Endothelial cell of umbilical vein (primary cell): Measurements from ENCODE around the gene UNC5C. TPM values are rescaled to one million over a fixed set of nuclear protein-coding genes. Genes with fewer than 3 reads are reported as not detected.

Source experiments
- BruUV-seq: library from RNA; stranded (reverse); fragments of 400-500 nt; replicated peaks from 2 replicates; lab custom pipeline; 2021; lab: Mats Ljungman, UMichigan
- CTCF ChIA-PET: fragments of 300-600, 350-600 bp; sonication (Branson Sonifier 250); formaldehyde crosslinking; loops from one replicate; lab custom pipeline; 2021; ENCODE audit warnings: antibody characterized with exemption, inconsistent platforms; lab: Charles Lee
- POLR2A ChIA-PET: fragments of 300-600, 350-600 bp; sonication (Branson Sonifier 250); formaldehyde crosslinking; loops from one replicate; lab custom pipeline; 2021; ENCODE audit warnings: antibody characterized with exemption, inconsistent platforms; lab: Charles Lee
- DNase-seq: peaks from one replicate; pipeline ENCODE4 v3.0.0-alpha.2; 2011; ENCODE audit warnings: low read depth, low spot score
- FAIRE-seq: peaks from 2 replicates; lab custom pipeline; 2011; peaks lifted over from hg19 to GRCh38; lab: Jason Lieb, UNC
- H2AFZ ChIP-seq: 2 replicates; pipeline ENCODE4 v1.6.0; 2012; ENCODE audit warnings: low read depth, low read length, control low read depth, inconsistent platforms
- H3K27ac ChIP-seq: 2 replicates; pipeline ENCODE4 v1.5.1; 2011; ENCODE audit warnings: low read depth, mild to moderate bottlenecking, control low read depth, low read length, moderate library complexity; ENCODE audit not compliant: insufficient read depth
- H3K27me3 ChIP-seq, 2 experiments: 2 replicates each; pipeline versions ENCODE4 v1.6.0 to v1.6.1; 2011; ENCODE audit warnings: low read length in 2 of 2, mixed read lengths in 1 of 2; ENCODE audit not compliant: control insufficient read depth in 2 of 2, insufficient read depth in 2 of 2
- H3K36me3 ChIP-seq, 2 experiments: 2 replicates in 1 of 2; 3 replicates in 1 of 2; pipeline ENCODE4 v1.5.1; 2011; ENCODE audit warnings: low read length in 2 of 2, mild to moderate bottlenecking in 1 of 2, moderate library complexity in 1 of 2; ENCODE audit not compliant: control insufficient read depth in 2 of 2, insufficient read depth in 2 of 2; ENCODE audit errors: extremely low read depth in 1 of 2
- H3K4me1 ChIP-seq: 3 replicates; pipeline ENCODE4 v1.5.1; 2011; ENCODE audit warnings: mild to moderate bottlenecking, low read length; ENCODE audit not compliant: control insufficient read depth, insufficient read depth; ENCODE audit errors: extremely low read depth
- H3K4me2 ChIP-seq: 2 replicates; pipeline ENCODE4 v1.6.1; 2011; ENCODE audit warnings: low read length, control low read depth, mixed read lengths; ENCODE audit not compliant: insufficient read depth
- H3K4me3 ChIP-seq, 3 experiments: fragments of 200-600 bp in 1 of 3; sonication (generic), shearing (Covaris generic) in 1 of 3; replicated peaks in 1 of 3; 2 replicates each; pipeline ENCODE4 v1.5.1; 2011 to 2016; ENCODE audit warnings: control low read depth in 3 of 3, low read length in 3 of 3, mild to moderate bottlenecking in 2 of 3, inconsistent platforms in 1 of 3, low read depth in 1 of 3, moderate library complexity in 1 of 3; ENCODE audit not compliant: insufficient read depth in 1 of 3
- H3K79me2 ChIP-seq: 2 replicates; pipeline ENCODE4 v1.6.0; 2012; ENCODE audit warnings: low read length, inconsistent platforms; ENCODE audit not compliant: control insufficient read depth, insufficient read depth
- H3K9ac ChIP-seq: replicated peaks from 2 replicates; pipeline ENCODE3; 2011; ENCODE audit warnings: low read length, control low read depth; ENCODE audit not compliant: insufficient read depth; ENCODE audit errors: extremely low read depth
- H3K9me1 ChIP-seq: replicated peaks from 3 replicates; pipeline ENCODE4 v1.6.0; 2011; ENCODE audit warnings: mild to moderate bottlenecking, low read length; ENCODE audit not compliant: control insufficient read depth, insufficient read depth; ENCODE audit errors: extremely low read depth
- H3K9me3 ChIP-seq: replicated peaks from 2 replicates; pipeline ENCODE4 v1.5.1; 2012; ENCODE audit warnings: low read length, inconsistent platforms; ENCODE audit not compliant: control insufficient read depth, insufficient read depth
- H4K20me1 ChIP-seq: replicated peaks from 2 replicates; pipeline ENCODE3; 2011; ENCODE audit warnings: mild to moderate bottlenecking, low read length; ENCODE audit not compliant: control insufficient read depth, insufficient read depth; ENCODE audit errors: extremely low read depth
- CTCF ChIP-seq, 2 donors: IDR thresholded peaks; 1 replicate in 1 of 2; 2 replicates in 1 of 2; pipeline ENCODE4 v1.5.1; 2011; ENCODE audit warnings: low read length in 2 of 2, mild to moderate bottlenecking in 2 of 2, moderate library complexity in 2 of 2, control low read depth in 1 of 2, inconsistent platforms in 1 of 2, low read depth in 1 of 2; ENCODE audit not compliant: insufficient read depth in 1 of 2; ENCODE audit errors: extremely low read depth in 1 of 2
- FOS ChIP-seq: IDR thresholded peaks from 2 replicates; pipeline ENCODE4 v1.6.1; 2011; ENCODE audit warnings: mild to moderate bottlenecking, low read length, moderate library complexity, borderline replicate concordance; ENCODE audit not compliant: insufficient read depth
- GATA2 ChIP-seq: IDR thresholded peaks from 2 replicates; pipeline ENCODE4 v1.7.0; 2011; ENCODE audit warnings: low read depth, mild to moderate bottlenecking, moderate library complexity, mixed read lengths, low read length; ENCODE audit not compliant: insufficient read length, insufficient read depth
- JUN ChIP-seq: IDR thresholded peaks from 2 replicates; pipeline ENCODE4 v1.6.1; 2011; ENCODE audit warnings: borderline replicate concordance, low read depth; ENCODE audit not compliant: insufficient read length, insufficient read depth
- MYC ChIP-seq: IDR thresholded peaks from one replicate; pipeline ENCODE4 v1.6.1; 2011; ENCODE audit warnings: mild to moderate bottlenecking, low read depth, low read length
- POLR2A ChIP-seq: IDR thresholded peaks from 2 replicates; pipeline ENCODE4 v1.6.1; 2012; ENCODE audit warnings: low read depth, mild to moderate bottlenecking, control low read depth, low read length
- dilution Hi-C: fragments of 300-500 bp; cut with MboI; formaldehyde crosslinking; loops from one replicate; pipeline ENCODE4 v1.15.0; 2019; ENCODE audit warnings: low sequenced_read_pairs; ENCODE audit not compliant: extremely low pct_ligation_motif_present
- intact Hi-C: fragments of 100-400 bp; cut with micrococcal nuclease; formaldehyde crosslinking; loops from one replicate; pipeline ENCODE4 v1.10.0; 2022
- polyA plus RNA-seq, 4 experiments: library from polyadenylated mRNA; depleted of rRNA in 3 of 4; stranded (reverse) in 3 of 4; unstranded in 1 of 4; fragments of >200 nt; gene quantifications; 2 replicates each; pipeline versions ENCODE4 v1.2.1 to v1.2.3, GENCODE V29; 2011 to 2012; ENCODE audit warnings: missing spikeins in 1 of 4
- total RNA-seq: library from RNA; stranded (reverse); gene quantifications from 2 replicates; pipeline ENCODE4 v1.2.3, GENCODE V29; 2021

UNC5C gene
- total and polyA plus RNA-seq, 2 donors (not counting 3 experiments of a cell fraction or from before 2014, with no cell fraction given) = 0.44 to 0.53 TPM

- no peaks in the 10 kb centered on the region for H4K20me1 ChIP-seq
- no peak overlapping the region for H3K4me3 ChIP-seq
- H3K9ac ChIP-seq = no peak overlapping the region
- H3K4me1 ChIP-seq = no peaks in the 10 kb centered on the region
- FAIRE-seq = no peak
- H3K27ac ChIP-seq = no peak overlapping the region
- CTCF ChIA-PET = no interaction called here
- POLR2A ChIA-PET = no interaction called here
- H3K36me3 ChIP-seq = no peaks in the 10 kb centered on the region
- no TSS peak for BruUV-seq
- no peak overlapping the region for H3K4me2 ChIP-seq
- no peak for DNase-seq
- no peaks in the 10 kb centered on the region for H3K9me3 ChIP-seq
- intact Hi-C loops (no loop called here), dilution Hi-C loops (no loop called here)
- TF ChIP-seq GATA2 (no peak), JUN (no peak)
- H3K27me3 ChIP-seq = peaks cover 0 to 2% of the 10 kb centered on the region in 2 experiments
- H3K79me2 ChIP-seq = no peaks in the 10 kb centered on the region
- H3K9me1 ChIP-seq = no peaks in the 10 kb centered on the region
- H2AFZ ChIP-seq = peak overlapping the region; percentile 51
Observed at GRCh38 chr4:95439896-95440295, 108.9 kb downstream of the UNC5C start.

DNA sequence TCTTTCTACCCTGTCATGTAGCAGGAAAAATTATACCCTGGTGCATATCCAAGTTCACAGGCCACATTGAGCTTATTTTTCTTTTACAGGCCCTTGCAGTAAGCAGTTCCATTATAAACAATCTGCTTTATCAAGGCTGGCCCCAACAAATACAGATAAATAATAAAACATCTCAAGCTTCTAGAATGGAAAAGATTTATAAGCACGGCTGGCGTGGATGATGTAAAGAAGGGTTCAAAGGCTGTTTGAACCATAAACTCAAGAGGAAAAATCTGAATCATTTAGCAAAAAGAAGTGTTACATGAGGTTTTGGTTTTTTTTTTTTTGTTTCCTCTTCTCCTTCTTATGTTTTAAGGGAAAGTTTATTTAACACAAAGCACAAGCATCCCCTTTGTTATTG is 109.7 kb downstream of the UNC5C start:
- DNase-seq (no peak), FAIRE-seq (no peak)
- no TSS peak for BruUV-seq
- Histone ChIP-seq H3K4me2 (no peak overlapping the region), H3K79me2 (no peaks in the 10 kb centered on the region), H3K4me1 (no peaks in the 10 kb centered on the region), H4K20me1 (no peaks in the 10 kb centered on the region), H3K9me3 (no peaks in the 10 kb centered on the region), H2AFZ (no peak overlapping the region), H3K27ac (no peak overlapping the region), H3K9me1 (no peaks in the 10 kb centered on the region), H3K27me3 (peaks cover 0 to 2% of the 10 kb centered on the region in 2 experiments), H3K4me3 (no peak overlapping the region), H3K36me3 (no peaks in the 10 kb centered on the region), H3K9ac (no peak overlapping the region)
- CTCF ChIA-PET = no interaction called here
- POLR2A ChIA-PET = no interaction called here
- no peak for TF ChIP-seq JUN
- no peak for TF ChIP-seq POLR2A
- no peak for TF ChIP-seq FOS
- no peak for TF ChIP-seq CTCF (IDR thresholded peaks at IDR 0.05; ENCODE audit: extremely low read depth in 1 of 2, insufficient read depth in 1 of 2, low read depth in 1 of 2, low read length in 2 of 2)
- no peak for TF ChIP-seq MYC
- intact Hi-C loops = no loop called here
- dilution Hi-C loops = no loop called here
